ENCODE data around the gene SDCCAG8.

SDCCAG8 gene

DNA sequence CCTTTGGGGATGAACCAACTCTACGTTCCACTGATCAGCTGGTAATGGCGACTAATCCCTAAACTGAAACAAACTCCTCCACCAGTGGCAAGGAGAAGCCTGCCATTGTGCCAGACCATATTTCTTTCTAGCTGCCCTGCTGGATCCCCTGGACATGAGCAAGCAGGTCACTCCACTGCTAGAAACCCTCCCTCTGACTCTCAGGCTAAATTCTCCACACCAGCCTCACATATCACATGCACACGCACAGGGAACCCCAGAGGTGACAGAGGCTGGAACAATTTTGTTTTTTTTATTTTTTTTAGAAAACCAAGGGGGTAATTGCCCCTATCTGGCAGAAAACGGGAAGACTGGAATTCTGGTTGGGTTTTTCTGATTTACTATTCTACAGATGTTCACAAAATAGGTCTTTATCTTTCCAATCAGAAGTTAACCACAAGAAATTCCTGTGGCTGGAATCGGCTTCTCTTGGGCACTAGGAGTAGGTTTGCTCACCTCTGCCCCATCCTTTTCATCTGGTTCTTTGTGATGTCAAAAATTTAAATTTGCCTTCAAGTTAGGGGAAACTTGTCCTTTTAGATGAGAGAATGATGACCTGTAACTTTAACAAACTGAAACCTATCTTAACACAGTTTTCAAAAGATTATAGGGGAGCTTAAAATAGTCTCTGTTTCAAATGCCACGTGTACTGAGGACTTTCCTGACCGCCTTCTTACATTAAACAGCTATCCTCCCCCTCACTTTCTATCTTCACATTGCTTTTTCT is 258.1 kb downstream of the SDCCAG8 start:
- no peak for DNase-seq

- no peak for DNase-seq
Measured at GRCh38 chr1:243514927-243515326, 259.1 kb downstream of the SDCCAG8 start.

DNA sequence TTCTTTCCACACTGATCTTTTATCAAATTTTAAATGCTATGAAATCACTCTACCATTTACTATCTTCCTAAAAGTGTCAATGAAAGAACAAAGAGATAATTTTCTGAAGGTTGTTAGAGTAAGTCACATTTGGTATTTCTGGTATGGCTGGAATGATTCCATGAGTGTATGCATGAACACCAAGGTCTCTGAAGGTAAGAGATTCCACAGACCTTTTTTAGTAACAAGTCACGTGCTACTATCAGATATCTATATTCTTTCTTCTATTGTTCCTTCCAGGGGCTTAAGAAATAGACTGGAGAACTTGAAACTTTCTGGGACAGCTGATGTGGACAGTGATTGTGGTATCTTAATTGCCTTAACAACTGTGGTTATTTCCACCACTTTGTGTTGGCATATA is 265.0 kb downstream of the SDCCAG8 start:
- DNase-seq = no peak

DNA sequence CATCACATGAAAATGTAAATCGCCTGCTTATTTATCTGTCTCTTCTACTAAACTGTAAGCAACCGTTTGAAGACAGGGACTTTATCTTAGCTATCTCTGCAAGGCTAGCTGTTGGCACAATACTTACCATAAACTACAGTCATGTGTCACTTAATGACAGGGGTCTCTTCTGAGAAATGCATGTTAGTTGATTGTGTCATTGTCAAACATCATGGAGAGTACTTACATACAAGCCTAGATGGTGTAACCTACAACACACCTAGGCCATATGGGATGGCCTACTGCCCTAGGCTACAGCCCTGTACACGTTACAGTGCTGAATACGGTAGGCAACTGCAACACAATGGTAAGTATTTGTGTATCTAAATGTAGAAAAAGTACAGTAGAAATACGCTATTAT is 267.9 kb downstream of the SDCCAG8 start:
- no peak for DNase-seq

DNA sequence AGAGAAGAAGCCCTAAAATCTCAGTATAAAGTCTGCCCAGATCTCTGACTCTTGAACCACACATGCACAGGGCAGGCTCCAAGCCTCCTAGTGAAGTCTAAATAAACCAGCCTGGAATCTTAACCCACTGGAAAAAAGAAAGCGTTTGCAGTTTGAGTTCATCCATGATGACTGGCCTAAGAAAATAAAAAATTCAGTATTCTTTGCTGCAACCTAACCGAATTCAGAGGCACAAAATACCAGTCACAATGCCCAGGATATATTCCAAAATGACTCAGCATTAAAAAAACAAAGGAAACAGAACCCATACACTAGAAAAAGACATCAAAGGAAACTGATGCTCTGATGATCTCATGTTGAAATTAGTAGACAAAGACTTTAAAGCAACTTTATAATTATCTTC is 269.2 kb downstream of the SDCCAG8 start:
- DNase-seq = no peak

DNA sequence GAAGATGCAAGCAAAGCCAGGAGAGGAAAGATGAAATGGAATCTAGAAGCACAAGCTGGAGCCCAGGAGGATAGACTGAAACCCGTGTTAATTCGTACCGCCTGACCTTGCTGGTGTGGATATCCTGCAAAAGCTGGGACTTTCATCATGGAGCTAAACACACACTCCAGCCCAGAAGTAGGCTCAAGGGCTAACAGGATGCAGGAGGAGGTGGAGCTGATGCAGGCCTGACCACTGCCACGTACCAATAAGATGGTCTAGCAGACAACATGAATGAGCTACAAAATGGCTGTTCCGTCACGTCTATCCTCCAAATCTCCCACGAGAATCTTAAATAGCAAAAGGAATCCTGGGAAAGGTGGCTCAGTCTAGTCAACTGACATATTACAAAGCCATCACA is 270.3 kb downstream of the SDCCAG8 start:
- no peak for DNase-seq

GRCh38 chr1:243528459-243529121 is 272.7 kb downstream of the SDCCAG8 start:
- no peak for DNase-seq

- no peak for DNase-seq
Measured at GRCh38 chr1:243529512-243529911, 273.7 kb downstream of the SDCCAG8 start.

- DNase-seq = no peak
Measured at GRCh38 chr1:243535014-243535413, 279.2 kb downstream of the SDCCAG8 start.

GRCh38 chr1:243539636-243540035 is 283.8 kb downstream of the SDCCAG8 start:
- DNase-seq = no peak

GRCh38 chr1:243542739-243543415 is 287.0 kb downstream of the SDCCAG8 start:
- no peak for DNase-seq

DNA sequence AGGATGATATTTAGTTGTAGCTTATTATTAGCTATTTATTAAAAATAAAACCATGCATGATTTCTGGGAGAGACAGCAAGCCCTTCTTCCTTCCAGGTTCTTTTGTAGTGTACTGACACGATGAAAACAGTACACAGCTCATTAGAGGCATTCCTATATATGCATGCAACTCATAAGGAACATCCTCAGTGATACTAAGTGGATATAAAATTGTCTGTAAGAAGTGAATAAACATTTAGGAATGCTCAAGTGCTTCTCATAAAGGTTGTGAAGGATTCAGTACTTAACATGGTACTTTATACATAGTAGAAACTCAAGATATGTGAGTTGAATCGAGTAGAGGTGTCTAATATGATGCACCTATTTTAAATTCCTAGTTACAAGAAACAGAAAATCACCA is 287.7 kb downstream of the SDCCAG8 start:
- no peak for DNase-seq

- no peak for DNase-seq
Measured at GRCh38 chr1:243546457-243546856, 290.6 kb downstream of the SDCCAG8 start.

DNA sequence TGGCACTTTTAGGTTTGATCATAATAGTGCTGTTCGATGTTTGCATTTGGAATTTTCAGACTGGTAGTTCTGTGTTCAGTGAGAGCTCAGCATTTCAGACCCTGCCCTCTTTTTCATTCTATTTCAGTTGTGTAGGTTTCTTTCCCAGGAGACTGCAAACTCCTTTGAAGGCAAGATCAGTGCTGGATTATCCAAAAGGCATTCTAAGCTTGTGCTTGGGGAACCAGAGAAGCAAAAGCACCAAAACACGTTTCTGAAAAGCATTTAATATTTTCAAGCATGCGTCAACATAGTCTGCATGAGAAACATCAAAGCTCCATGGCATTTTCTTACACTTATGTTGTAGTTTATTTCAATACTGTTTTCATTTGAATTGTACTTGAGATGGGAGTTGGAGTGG is 292.1 kb downstream of the SDCCAG8 start:
- no peak for DNase-seq

- DNase-seq = no peak
Measured at GRCh38 chr1:243548516-243548915, 292.7 kb downstream of the SDCCAG8 start.

DNA sequence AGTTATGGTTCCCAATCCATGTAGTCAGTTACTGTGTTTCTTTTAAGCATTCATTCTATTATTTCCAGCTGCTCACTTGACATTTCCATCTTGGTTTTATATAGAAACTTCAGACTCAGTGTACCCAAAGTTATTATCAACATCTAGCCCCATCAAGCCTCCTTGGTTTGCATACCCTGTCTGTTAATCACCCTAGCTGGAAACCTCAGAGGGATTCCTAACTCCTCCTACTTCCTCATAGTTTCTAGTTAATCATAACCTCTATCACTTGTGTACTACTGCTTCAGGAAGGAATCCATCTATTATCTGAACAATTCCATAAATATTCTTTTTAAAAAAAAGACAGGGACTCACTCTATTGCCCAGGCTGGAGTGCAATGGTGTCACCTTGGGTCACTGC is 293.3 kb downstream of the SDCCAG8 start:
- DNase-seq = no peak
